Activated T-helper 1 cell treated with anti-CD3 and anti-CD28 coated beads, Interleukin-2, amount 50 U/mL, for 16 hours (primary cell): ENCODE results near the gene ASPA.
"Not testable (repeated sequence)": the region's sequence is repeated elsewhere in the genome, so short reads cannot be mapped to it uniquely, and the experiment has no call there.

ENCODE experiments used
- DNase-seq, 2 donors: peaks; one replicate each; pipeline ENCODE4 v3.0.0-alpha.2; 2020; ENCODE audit warnings: low read depth in 1 of 2, low spot score in 1 of 2

The ASPA gene

DNA sequence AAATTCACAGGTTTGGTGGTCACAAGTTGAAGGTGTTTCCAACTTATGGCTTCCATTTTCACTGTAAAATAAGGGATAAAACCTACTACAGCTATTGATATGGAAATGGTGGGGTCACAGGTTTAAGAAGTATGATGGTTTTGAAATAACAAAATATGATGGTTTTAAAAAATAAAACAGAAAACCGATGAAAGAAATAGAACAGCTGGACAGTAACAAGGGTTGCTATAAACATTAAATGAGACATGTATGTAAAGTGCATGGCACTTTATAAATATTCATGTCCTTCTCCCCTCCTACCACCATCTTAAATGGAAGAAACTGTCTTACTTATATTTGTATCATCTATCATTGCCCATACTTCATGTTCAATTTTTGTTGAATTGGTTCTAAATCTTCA is 31.3 kb downstream of the ASPA start:
- no peak for DNase-seq

GRCh38 chr17:3507869-3508268 is 32.1 kb downstream of the ASPA start:
- no peak for DNase-seq

- DNase-seq = no peak
Measured at GRCh38 chr17:3510090-3510489, 34.3 kb downstream of the ASPA start.

DNA sequence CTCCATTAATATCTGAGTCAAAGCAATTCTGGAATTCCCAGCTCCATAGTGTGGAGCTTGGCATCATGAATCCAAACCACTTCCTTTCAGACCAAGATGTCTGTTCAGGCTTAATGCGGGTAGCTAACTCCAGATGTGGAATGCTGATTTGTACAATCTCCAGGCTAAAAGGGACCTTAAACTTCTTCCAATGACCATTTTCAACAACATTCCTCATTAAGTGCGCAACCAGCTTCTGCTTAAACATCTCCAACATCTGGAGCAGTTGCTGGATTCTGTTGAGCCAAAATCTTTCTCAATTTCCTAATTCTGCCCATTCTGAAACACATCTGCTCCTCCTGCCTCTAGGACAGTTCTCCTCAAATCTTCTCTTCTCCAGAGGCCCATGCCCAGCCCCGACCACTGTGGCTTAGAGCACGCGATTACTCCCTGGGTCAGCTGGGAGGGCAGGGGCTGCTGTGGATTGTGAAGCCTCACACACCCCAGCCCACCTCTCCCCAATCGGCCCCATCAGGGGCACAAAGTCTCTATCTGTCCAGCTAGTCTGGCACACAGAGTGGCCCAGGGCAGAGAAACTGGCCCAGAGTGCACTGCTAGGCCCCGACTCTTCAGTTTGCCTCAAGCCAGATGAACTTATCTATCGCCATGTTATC is 36.2 kb downstream of the ASPA start:
- no peak for DNase-seq

- DNase-seq = no peak
Measured at GRCh38 chr17:3512505-3513171, 36.8 kb downstream of the ASPA start.

DNA sequence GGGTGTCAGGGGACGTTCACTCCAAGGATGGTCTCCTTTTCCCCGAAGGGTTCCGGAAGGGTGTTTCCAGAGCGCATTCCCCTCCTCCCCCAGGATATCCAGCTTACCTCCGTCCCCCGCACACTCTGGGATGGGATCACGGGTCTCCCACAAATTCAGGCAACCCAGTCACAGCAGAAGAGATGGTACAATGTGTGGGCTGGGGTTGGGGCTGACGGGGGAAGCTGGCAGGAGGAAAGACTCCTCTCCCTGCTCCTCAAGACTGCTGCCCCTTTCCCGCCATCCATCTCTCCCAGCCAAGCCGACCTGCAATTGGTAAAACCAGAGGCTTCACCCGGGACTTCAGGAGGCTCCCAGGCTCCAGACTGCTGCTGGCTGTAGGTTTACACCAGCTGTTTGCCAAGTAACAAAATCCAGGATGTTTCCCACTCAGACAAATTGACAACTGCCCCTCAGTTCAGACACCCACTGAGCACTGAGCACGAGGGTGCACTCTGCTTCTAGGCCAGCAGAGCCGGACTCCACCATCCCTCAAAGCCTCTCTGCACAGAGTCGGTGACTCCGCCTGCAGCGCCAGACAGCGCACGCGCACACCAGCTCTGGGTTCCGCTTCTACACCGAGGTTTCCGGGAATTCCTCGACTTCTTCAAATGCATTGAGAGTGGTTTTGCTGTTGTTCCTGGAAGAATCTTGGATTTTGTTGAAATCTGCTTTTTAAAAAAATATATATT is 37.7 kb downstream of the ASPA start:
- no peak for DNase-seq

GRCh38 chr17:3514167-3514566 is 38.4 kb downstream of the ASPA start:
- DNase-seq = not testable (repeated sequence)

DNA sequence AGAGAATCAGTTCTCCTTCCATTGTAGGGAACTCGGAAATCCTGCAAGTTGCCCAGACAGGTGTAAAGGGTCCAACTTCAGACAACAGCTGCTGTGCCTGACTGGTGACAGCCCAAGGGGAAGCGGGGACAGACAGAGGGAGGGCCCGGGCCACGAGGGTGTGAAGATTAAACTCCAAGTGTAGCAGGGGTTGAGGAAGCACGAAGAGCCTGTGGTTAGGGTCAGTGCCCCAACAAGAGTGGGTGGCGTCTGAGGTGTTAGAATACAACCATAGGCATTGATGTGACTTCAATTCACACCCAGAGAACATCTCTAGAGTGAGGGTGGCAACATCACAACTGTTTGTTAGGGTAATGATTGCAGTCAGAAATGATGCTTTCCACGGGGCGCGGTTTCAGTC is 39.1 kb downstream of the ASPA start:
- DNase-seq = no peak

- DNase-seq = not testable (repeated sequence)
Measured at GRCh38 chr17:3519472-3519871, 43.7 kb downstream of the ASPA start.

DNA sequence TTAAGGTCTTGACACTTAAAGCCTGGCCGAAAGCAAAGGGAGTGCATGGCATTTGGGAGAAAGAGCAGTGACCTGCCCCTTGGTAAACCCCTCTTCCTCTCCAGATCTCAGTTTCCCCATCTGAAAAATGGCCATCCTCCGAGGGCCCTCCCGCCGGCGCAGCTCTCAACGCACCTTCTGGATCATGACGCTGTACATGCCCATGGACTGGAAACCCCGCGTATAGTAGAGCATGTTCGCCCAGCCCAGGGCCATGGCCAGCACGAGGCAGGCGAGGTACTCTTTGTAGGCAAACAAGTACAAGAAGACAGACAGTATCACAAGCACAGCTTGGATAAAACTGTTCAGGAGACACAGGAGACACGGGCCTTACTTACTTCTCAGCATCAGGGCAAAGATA is 48.2 kb downstream of the ASPA start:
- DNase-seq = no peak

DNA sequence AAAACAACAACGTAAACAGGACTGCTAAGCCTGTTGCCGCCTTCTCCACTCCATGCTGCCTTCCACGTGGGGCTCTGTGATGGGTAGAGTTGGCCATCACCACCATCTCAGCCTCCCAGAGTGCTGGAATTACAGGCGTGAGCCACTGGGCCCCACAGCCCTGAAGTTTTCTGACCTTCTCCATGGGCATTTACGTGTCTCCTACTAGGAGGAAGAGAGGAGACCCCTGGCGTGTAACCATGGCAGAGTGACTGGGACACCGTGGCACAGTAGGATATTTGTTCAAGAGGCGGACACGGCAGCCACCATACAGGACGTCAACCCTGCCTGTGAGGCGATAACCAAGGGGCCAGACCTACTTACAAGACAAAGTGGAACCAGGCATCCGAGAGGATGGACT is 50.7 kb downstream of the ASPA start:
- DNase-seq = no peak

GRCh38 chr17:3526971-3527370 is 51.2 kb downstream of the ASPA start:
- DNase-seq = no peak

DNA sequence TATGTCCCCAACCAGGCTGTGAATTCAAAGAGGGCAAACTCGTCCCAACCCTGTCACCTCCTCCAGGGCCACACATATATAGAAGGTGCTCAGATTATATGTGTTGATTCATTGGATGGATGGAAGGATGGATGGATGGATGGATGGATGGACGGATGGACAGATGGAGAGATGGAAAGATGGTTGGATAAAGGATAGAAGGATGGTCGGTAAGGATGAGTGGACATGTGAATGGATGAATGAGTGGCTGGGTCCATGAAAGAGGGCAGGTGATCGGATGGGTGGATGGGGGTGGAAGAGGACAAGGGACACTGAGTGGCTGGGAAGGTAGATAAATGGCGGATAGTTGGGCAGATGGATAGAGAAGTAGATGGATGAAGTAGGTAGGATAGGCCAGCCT is 51.7 kb downstream of the ASPA start:
- no peak for DNase-seq

- DNase-seq = no peak
Measured at GRCh38 chr17:3527896-3528295, 52.1 kb downstream of the ASPA start.

DNA sequence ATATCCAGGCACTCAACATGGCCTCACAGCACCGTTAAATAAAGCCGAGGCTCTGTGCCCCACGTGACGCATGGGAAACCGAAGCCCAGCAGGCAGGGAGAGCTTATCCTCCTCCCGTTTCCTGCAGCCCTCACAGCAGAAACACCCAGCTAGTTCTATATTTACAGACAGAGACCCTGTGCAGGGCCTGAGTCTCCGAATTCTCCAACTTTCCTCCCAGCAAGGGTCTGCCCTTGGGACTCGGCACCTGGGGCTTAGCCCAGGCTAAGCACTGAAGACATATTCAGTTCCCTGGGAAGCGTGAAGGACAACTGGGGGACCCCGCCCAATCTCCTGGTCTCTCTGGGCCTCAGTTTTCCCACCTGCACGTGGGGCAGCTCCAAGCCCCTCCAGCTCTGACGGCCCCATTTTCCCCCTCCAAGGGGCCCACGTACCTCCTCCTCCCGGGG is 52.6 kb downstream of the ASPA start:
- no peak for DNase-seq

DNA sequence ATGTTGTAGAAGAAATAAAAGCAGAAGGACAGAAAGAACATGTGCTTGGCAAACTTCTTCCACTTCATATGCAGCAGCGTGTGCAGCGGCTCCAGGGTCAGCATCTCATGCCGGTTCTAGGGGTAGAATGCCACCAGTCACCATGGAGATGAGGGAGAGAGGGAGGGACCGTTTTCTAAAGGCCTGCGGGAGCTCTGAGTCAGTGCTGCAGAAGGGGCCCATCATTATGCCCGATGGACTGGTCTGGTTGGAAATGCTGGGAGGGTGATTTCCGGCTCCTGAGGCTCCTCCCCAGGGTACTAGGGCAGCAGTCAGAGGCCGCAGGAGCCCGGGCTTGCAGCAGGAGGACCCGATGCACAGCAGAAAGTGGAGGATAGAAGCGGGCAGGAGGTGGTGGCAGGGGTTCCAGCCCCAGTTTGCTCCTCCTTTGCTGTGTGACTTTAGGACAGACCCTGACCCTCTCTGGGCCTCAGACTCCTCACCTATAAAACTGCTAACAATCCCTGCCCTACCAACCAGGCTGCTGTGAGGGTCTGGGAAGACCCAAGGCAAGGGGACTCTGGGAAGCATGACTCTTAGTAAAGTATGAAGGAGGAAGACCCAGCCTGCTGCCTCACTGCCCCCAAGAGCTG is 53.2 kb downstream of the ASPA start:
- no peak for DNase-seq

- no peak for DNase-seq
Measured at GRCh38 chr17:3529817-3530741, 54.3 kb downstream of the ASPA start.

DNA sequence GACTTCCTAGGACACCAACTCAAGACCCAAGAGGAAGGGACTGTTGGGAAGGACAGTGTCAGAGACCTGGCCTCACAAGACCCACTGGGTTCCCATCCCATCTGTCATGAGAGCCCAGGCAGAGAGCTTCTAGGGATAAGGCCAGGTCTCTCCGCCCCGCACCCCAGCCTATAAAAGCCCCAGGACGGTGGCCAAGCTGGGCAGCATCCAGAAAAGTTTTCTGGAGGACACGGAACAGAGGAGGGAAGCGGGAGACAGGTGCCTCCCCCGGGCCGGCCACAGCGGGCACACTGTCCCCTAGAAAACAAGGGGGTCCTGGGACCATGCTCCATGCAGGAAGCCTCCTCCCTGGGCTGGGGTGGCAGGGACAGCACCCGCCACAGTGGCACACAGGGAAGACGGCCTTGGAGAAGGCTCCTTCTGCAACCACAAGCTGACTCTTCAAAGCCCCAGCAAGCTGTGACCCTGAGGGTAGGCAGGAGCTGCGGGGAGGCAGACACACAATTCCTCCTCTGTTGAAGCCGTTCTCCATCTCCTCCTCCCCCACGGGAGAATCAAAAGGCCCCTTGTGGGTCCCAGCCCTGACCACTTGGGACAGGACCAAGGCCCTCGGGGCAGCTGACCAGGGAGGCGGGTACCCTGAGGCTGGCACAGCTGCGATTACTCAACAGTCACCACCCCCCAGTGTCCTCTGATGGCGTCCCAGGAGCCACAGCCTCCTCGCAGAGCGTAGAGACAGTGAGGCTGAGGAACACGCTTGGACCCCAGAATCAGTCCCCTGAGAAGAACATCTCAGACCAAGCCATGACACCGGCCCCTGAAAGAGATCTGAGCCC is 55.7 kb downstream of the ASPA start:
- no peak for DNase-seq

- DNase-seq = no peak
Measured at GRCh38 chr17:3532106-3532858, 56.5 kb downstream of the ASPA start.
